Osteocyte (in vitro differentiated cells): Measurements from ENCODE around the gene FLOT1. TPM values are rescaled to one million over a fixed set of nuclear protein-coding genes. Genes with fewer than 3 reads are reported as not detected.
"Not testable (repeated sequence)": the region's sequence is repeated elsewhere in the genome, so short reads cannot be mapped to it uniquely, and the experiment has no call there.

Experiments used
- DNase-seq: peaks from one replicate; pipeline ENCODE4 v3.0.0; 2021; ENCODE audit warnings: mixed read lengths; ENCODE audit not compliant: unreplicated experiment; ENCODE audit errors: extremely low spot score
- H3K27ac Mint-ChIP-seq: one replicate; pipeline ENCODE4 v1.8.0; 2021; ENCODE audit warnings: mild to moderate bottlenecking, mixed read lengths; ENCODE audit not compliant: unreplicated experiment
- H3K27me3 Mint-ChIP-seq: one replicate; pipeline ENCODE4 v1.8.0; 2021; ENCODE audit warnings: mixed read lengths; ENCODE audit not compliant: unreplicated experiment
- H3K36me3 Mint-ChIP-seq: one replicate; pipeline ENCODE4 v1.8.0; 2021; ENCODE audit warnings: mixed read lengths; ENCODE audit not compliant: unreplicated experiment
- H3K4me1 Mint-ChIP-seq: one replicate; pipeline ENCODE4 v1.8.0; 2021; ENCODE audit warnings: mixed read lengths; ENCODE audit not compliant: unreplicated experiment
- H3K4me3 Mint-ChIP-seq: one replicate; pipeline ENCODE4 v1.8.0; 2021; ENCODE audit warnings: mild to moderate bottlenecking, moderate library complexity, mixed read lengths; ENCODE audit not compliant: unreplicated experiment
- H3K9me3 Mint-ChIP-seq: one replicate; pipeline ENCODE4 v1.8.0; 2021; ENCODE audit warnings: mixed read lengths; ENCODE audit not compliant: unreplicated experiment
- total RNA-seq: library from RNA; stranded (reverse); gene quantifications from 2 replicates; pipeline ENCODE4 v1.2.1, GENCODE V29; 2021
- TF ChIP-seq, protein P1 (sequence below): fragments of 200-600 bp; sonication (generic); IDR thresholded peaks from 2 replicates; pipeline ENCODE4 v1.5.0; 2021; ENCODE audit warnings: antibody characterized with exemption, mild to moderate bottlenecking, moderate library complexity

The FLOT1 gene
- total RNA-seq, 1 donor from 2014 or later: 88.1 TPM

DNA sequence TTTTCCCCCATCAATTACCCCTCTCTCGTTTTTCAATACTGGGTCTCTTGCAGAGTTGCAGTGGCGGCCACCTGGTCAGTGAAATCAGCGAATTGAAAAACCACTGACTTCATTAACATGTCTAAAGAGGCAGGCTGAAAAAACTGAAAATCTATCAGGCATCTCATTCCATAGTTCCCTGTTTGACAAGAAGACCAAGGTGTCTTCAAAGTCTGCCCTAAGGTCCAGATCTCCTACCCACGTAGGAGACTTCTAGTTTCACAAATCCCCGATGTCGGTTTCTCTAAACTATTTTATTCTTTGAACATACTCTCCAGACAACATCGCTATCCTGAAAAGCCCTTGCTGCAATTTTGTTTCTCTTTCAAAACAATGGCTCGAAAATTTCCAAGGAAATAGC is 23.1 kb downstream of the FLOT1 start:
- H3K36me3 Mint-ChIP-seq: peaks cover 39% of the 10 kb centered on the region
- peak overlapping the region; percentile 96 for H3K27ac Mint-ChIP-seq

DNA sequence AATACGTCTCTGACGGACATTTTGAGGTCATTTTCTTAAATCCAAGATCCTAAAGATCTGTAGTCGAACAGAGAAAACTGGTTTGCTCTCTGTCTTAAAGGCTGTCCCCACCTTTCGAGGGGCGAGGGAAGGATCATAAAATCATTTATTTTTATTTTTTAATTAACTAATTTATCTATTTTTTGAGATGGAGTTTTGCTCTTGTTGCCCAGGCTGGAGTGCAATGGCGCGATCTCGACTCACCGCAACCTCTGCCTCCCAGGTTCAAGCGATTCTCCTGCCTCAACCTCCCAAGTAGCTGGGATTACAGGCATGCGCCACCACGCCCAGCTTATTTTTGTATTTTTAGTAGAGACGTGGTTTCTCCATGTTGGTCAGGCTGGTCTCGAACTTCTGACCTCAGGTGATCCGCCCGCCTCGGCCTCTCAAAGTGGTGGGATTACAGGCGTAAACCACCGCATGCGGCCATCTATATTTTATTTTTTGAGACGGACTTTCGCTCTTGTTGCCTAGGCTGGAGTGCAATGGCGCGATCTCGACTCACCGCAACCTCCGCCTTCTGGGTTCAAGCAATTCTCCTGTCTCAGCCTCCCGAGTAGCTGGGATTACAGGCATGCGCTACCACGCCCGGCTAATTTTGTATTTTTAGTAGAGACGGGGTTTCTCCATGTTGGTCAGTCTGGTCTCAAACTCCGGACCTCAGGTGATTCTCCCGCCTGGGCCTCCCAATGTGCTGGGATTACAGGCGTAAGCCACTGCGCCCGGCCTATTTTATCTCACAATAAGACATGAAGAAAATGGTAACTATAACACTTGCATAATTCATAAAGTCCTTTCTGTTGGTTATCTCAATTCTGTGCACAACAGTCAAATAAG is 24.4 kb downstream of the FLOT1 start:
- not testable (repeated sequence) for H3K9me3 Mint-ChIP-seq, DNase-seq, H3K27me3 Mint-ChIP-seq
- H3K27ac Mint-ChIP-seq: peak overlapping the region; percentile 98
- peaks cover 41% of the 10 kb centered on the region for H3K4me1 Mint-ChIP-seq
- peak overlapping the region; percentile 96 for H3K4me3 Mint-ChIP-seq
- H3K36me3 Mint-ChIP-seq: peaks cover 36% of the 10 kb centered on the region

More for the DNA sequence above, 23.1 kb downstream of the FLOT1 start:
- no peaks in the 10 kb centered on the region for H3K9me3 Mint-ChIP-seq
- DNase-seq: no peak
- TF ChIP-seq, protein P1, sequence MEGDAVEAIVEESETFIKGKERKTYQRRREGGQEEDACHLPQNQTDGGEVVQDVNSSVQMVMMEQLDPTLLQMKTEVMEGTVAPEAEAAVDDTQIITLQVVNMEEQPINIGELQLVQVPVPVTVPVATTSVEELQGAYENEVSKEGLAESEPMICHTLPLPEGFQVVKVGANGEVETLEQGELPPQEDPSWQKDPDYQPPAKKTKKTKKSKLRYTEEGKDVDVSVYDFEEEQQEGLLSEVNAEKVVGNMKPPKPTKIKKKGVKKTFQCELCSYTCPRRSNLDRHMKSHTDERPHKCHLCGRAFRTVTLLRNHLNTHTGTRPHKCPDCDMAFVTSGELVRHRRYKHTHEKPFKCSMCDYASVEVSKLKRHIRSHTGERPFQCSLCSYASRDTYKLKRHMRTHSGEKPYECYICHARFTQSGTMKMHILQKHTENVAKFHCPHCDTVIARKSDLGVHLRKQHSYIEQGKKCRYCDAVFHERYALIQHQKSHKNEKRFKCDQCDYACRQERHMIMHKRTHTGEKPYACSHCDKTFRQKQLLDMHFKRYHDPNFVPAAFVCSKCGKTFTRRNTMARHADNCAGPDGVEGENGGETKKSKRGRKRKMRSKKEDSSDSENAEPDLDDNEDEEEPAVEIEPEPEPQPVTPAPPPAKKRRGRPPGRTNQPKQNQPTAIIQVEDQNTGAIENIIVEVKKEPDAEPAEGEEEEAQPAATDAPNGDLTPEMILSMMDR: no peak
- H3K27me3 Mint-ChIP-seq: no peaks in the 10 kb centered on the region
- H3K4me3 Mint-ChIP-seq: peak overlapping the region; percentile 96
- H3K4me1 Mint-ChIP-seq: peaks cover 54% of the 10 kb centered on the region

DNA sequence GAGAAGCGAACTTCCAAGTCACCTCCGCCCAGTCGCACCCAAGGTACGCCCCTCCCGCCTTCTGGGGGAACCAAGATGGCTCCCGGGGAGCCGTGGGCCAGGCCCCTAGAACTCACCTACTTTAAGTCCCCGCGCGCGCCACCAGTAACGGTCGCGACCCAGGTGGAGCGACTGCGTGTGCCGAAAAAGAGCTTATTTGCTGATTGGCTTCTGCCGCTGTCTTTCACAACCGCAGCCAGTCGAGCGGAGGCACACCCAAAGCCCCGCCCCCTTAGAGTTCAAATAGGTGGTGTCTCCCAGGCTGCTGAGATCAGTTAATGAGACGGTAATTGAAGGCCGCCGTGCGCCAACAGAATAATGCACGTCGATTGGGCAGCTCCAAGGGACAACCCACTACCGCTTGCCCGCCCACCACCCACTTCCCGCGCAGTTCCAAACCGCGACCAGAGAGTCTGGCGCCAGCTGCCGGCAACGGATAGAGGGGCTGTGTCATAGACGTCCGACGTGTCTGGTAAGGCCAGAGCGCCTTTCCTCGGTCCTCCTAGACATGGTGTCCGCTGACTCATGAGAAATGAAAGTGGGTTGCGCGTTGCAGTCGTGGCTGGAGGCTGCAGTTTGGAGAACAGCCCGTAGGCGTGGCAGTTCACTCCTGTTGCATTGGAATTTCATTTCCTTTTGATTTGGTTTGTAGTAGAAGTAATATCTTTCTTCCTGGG is 25.2 kb downstream of the FLOT1 start, which contains the start of gene MDC1:
MDC1 (minus strand) TSS at position 153 of the 716 bp plus-strand sequence. CDS start 2,106 bp downstream, outside the sequence.
- peak within 1 kb of the TSS; percentile 99 for H3K27ac Mint-ChIP-seq
- DNase-seq: peak; percentile 100
- peak within 1 kb of the TSS; percentile 96 for H3K4me3 Mint-ChIP-seq
- H3K4me1 Mint-ChIP-seq: peaks cover 35% of the 10 kb centered on the region
- no peaks in the 10 kb centered on the region for H3K27me3 Mint-ChIP-seq
- H3K36me3 Mint-ChIP-seq: peaks cover 37% of the 10 kb centered on the region
- TF ChIP-seq, protein P1: peak; percentile 41
- no peaks in the 10 kb centered on the region for H3K9me3 Mint-ChIP-seq

DNA sequence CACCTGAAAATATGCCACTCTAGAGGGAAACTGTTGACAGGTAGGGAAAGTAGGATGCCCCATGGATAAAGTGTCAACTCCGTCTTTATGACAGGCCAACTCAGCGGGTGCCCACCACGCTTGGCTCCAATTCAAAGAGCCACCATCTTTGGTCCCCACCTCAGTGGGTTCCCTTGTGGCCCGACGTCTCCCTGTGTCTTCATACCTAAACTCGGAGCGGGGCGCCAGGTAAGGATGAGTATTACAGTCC is 25.7 kb downstream of the FLOT1 start:
- peaks cover 37% of the 10 kb centered on the region for H3K36me3 Mint-ChIP-seq
- DNase-seq: no peak
- no peaks in the 10 kb centered on the region for H3K27me3 Mint-ChIP-seq
- H3K4me1 Mint-ChIP-seq: peaks cover 33% of the 10 kb centered on the region
- H3K9me3 Mint-ChIP-seq: no peaks in the 10 kb centered on the region
- peak overlapping the region; percentile 99 for H3K27ac Mint-ChIP-seq
- H3K4me3 Mint-ChIP-seq: peak overlapping the region; percentile 96
- TF ChIP-seq, protein P1: no peak

DNA sequence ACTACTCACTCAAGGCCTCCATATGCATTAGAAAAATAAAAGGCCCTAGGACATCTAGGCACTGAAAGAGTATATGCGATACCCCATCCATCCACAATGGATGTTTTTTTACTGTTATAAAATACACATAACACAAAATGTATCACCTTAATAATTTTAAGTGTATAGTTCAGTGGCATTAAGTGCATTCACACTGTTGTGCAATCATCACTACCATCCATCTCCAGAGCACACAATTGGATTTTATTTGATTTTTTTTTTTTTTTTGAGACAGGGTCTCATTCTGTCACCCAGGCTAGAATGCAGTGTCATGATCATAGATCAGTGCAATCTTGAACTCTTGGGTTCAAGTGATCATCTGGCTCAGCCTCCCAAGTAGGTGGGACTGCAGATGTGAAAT is 28.2 kb downstream of the FLOT1 start:
- no peak for DNase-seq
- H3K27me3 Mint-ChIP-seq: no peaks in the 10 kb centered on the region
- no peak overlapping the region for H3K4me3 Mint-ChIP-seq
- H3K9me3 Mint-ChIP-seq: no peaks in the 10 kb centered on the region
- H3K4me1 Mint-ChIP-seq: peaks cover 26% of the 10 kb centered on the region
- peaks cover 34% of the 10 kb centered on the region for H3K36me3 Mint-ChIP-seq
- no peak overlapping the region for H3K27ac Mint-ChIP-seq
- TF ChIP-seq, protein P1: no peak
